Endothelial cell of umbilical vein (primary cell): Measurements from ENCODE around the gene SEMA4C. TPM values are rescaled to one million over a fixed set of nuclear protein-coding genes. Genes with fewer than 3 reads are reported as not detected.

ENCODE experiments used
- BruUV-seq: library from RNA; stranded (reverse); fragments of 400-500 nt; replicated peaks from 2 replicates; lab custom pipeline; 2021; lab: Mats Ljungman, UMichigan
- CTCF ChIA-PET: fragments of 300-600, 350-600 bp; sonication (Branson Sonifier 250); formaldehyde crosslinking; loops from one replicate; lab custom pipeline; 2021; ENCODE audit warnings: antibody characterized with exemption, inconsistent platforms; lab: Charles Lee
- POLR2A ChIA-PET: fragments of 300-600, 350-600 bp; sonication (Branson Sonifier 250); formaldehyde crosslinking; loops from one replicate; lab custom pipeline; 2021; ENCODE audit warnings: antibody characterized with exemption, inconsistent platforms; lab: Charles Lee
- DNase-seq: peaks from one replicate; pipeline ENCODE4 v3.0.0-alpha.2; 2011; ENCODE audit warnings: low read depth, low spot score
- FAIRE-seq: peaks from 2 replicates; lab custom pipeline; 2011; peaks lifted over from hg19 to GRCh38; lab: Jason Lieb, UNC
- H2AFZ ChIP-seq: 2 replicates; pipeline ENCODE4 v1.6.0; 2012; ENCODE audit warnings: low read depth, low read length, control low read depth, inconsistent platforms
- H3K27ac ChIP-seq: 2 replicates; pipeline ENCODE4 v1.5.1; 2011; ENCODE audit warnings: low read depth, mild to moderate bottlenecking, control low read depth, low read length, moderate library complexity; ENCODE audit not compliant: insufficient read depth
- H3K27me3 ChIP-seq, 2 experiments: 2 replicates each; pipeline versions ENCODE4 v1.6.0 to v1.6.1; 2011; ENCODE audit warnings: low read length in 2 of 2, mixed read lengths in 1 of 2; ENCODE audit not compliant: control insufficient read depth in 2 of 2, insufficient read depth in 2 of 2
- H3K36me3 ChIP-seq, 2 experiments: 2 replicates in 1 of 2; 3 replicates in 1 of 2; pipeline ENCODE4 v1.5.1; 2011; ENCODE audit warnings: low read length in 2 of 2, mild to moderate bottlenecking in 1 of 2, moderate library complexity in 1 of 2; ENCODE audit not compliant: control insufficient read depth in 2 of 2, insufficient read depth in 2 of 2; ENCODE audit errors: extremely low read depth in 1 of 2
- H3K4me1 ChIP-seq: 3 replicates; pipeline ENCODE4 v1.5.1; 2011; ENCODE audit warnings: mild to moderate bottlenecking, low read length; ENCODE audit not compliant: control insufficient read depth, insufficient read depth; ENCODE audit errors: extremely low read depth
- H3K4me2 ChIP-seq: 2 replicates; pipeline ENCODE4 v1.6.1; 2011; ENCODE audit warnings: low read length, control low read depth, mixed read lengths; ENCODE audit not compliant: insufficient read depth
- H3K4me3 ChIP-seq, 3 experiments: fragments of 200-600 bp in 1 of 3; sonication (generic), shearing (Covaris generic) in 1 of 3; replicated peaks in 1 of 3; 2 replicates each; pipeline ENCODE4 v1.5.1; 2011 to 2016; ENCODE audit warnings: control low read depth in 3 of 3, low read length in 3 of 3, mild to moderate bottlenecking in 2 of 3, inconsistent platforms in 1 of 3, low read depth in 1 of 3, moderate library complexity in 1 of 3; ENCODE audit not compliant: insufficient read depth in 1 of 3
- H3K79me2 ChIP-seq: 2 replicates; pipeline ENCODE4 v1.6.0; 2012; ENCODE audit warnings: low read length, inconsistent platforms; ENCODE audit not compliant: control insufficient read depth, insufficient read depth
- H3K9ac ChIP-seq: replicated peaks from 2 replicates; pipeline ENCODE3; 2011; ENCODE audit warnings: low read length, control low read depth; ENCODE audit not compliant: insufficient read depth; ENCODE audit errors: extremely low read depth
- H3K9me1 ChIP-seq: replicated peaks from 3 replicates; pipeline ENCODE4 v1.6.0; 2011; ENCODE audit warnings: mild to moderate bottlenecking, low read length; ENCODE audit not compliant: control insufficient read depth, insufficient read depth; ENCODE audit errors: extremely low read depth
- H3K9me3 ChIP-seq: replicated peaks from 2 replicates; pipeline ENCODE4 v1.5.1; 2012; ENCODE audit warnings: low read length, inconsistent platforms; ENCODE audit not compliant: control insufficient read depth, insufficient read depth
- H4K20me1 ChIP-seq: replicated peaks from 2 replicates; pipeline ENCODE3; 2011; ENCODE audit warnings: mild to moderate bottlenecking, low read length; ENCODE audit not compliant: control insufficient read depth, insufficient read depth; ENCODE audit errors: extremely low read depth
- EZH2 ChIP-seq: IDR thresholded peaks from 2 replicates; pipeline ENCODE4 v1.6.1; 2012; ENCODE audit warnings: borderline replicate concordance, low read depth, mild to moderate bottlenecking, moderate library complexity, low read length, inconsistent platforms; ENCODE audit not compliant: severe bottlenecking
- FOS ChIP-seq: IDR thresholded peaks from 2 replicates; pipeline ENCODE4 v1.6.1; 2011; ENCODE audit warnings: mild to moderate bottlenecking, low read length, moderate library complexity, borderline replicate concordance; ENCODE audit not compliant: insufficient read depth
- GATA2 ChIP-seq: IDR thresholded peaks from 2 replicates; pipeline ENCODE4 v1.7.0; 2011; ENCODE audit warnings: low read depth, mild to moderate bottlenecking, moderate library complexity, mixed read lengths, low read length; ENCODE audit not compliant: insufficient read length, insufficient read depth
- JUN ChIP-seq: IDR thresholded peaks from 2 replicates; pipeline ENCODE4 v1.6.1; 2011; ENCODE audit warnings: borderline replicate concordance, low read depth; ENCODE audit not compliant: insufficient read length, insufficient read depth
- MAX ChIP-seq: IDR thresholded peaks from 2 replicates; pipeline ENCODE4 v1.6.1; 2011; ENCODE audit not compliant: insufficient read depth, insufficient read length
- MYC ChIP-seq: IDR thresholded peaks from one replicate; pipeline ENCODE4 v1.6.1; 2011; ENCODE audit warnings: mild to moderate bottlenecking, low read depth, low read length
- POLR2A ChIP-seq: IDR thresholded peaks from 2 replicates; pipeline ENCODE4 v1.6.1; 2012; ENCODE audit warnings: low read depth, mild to moderate bottlenecking, control low read depth, low read length
- POLR2AphosphoS5 ChIP-seq: IDR thresholded peaks from 2 replicates; pipeline ENCODE4 v1.6.1; 2012; ENCODE audit warnings: low read depth, mild to moderate bottlenecking, control low read depth, low read length, moderate library complexity; ENCODE audit not compliant: insufficient read depth
- dilution Hi-C: fragments of 300-500 bp; cut with MboI; formaldehyde crosslinking; loops from one replicate; pipeline ENCODE4 v1.15.0; 2019; ENCODE audit warnings: low sequenced_read_pairs; ENCODE audit not compliant: extremely low pct_ligation_motif_present
- intact Hi-C: fragments of 100-400 bp; cut with micrococcal nuclease; formaldehyde crosslinking; loops from one replicate; pipeline ENCODE4 v1.10.0; 2022
- polyA plus RNA-seq, 4 experiments: library from polyadenylated mRNA; depleted of rRNA in 3 of 4; stranded (reverse) in 3 of 4; unstranded in 1 of 4; fragments of >200 nt; gene quantifications; 2 replicates each; pipeline versions ENCODE4 v1.2.1 to v1.2.3, GENCODE V29; 2011 to 2012; ENCODE audit warnings: missing spikeins in 1 of 4
- total RNA-seq: library from RNA; stranded (reverse); gene quantifications from 2 replicates; pipeline ENCODE4 v1.2.3, GENCODE V29; 2021
- TF ChIP-seq, protein P1 (sequence below), 2 donors: IDR thresholded peaks; 1 replicate in 1 of 2; 2 replicates in 1 of 2; pipeline ENCODE4 v1.5.1; 2011; ENCODE audit warnings: low read length in 2 of 2, mild to moderate bottlenecking in 2 of 2, moderate library complexity in 2 of 2, control low read depth in 1 of 2, inconsistent platforms in 1 of 2, low read depth in 1 of 2; ENCODE audit not compliant: insufficient read depth in 1 of 2; ENCODE audit errors: extremely low read depth in 1 of 2

The SEMA4C gene
- total and polyA plus RNA-seq, 2 donors (not counting 3 experiments of a cell fraction or from before 2014, with no cell fraction given), result 16.4 to 17.3 TPM

DNA sequence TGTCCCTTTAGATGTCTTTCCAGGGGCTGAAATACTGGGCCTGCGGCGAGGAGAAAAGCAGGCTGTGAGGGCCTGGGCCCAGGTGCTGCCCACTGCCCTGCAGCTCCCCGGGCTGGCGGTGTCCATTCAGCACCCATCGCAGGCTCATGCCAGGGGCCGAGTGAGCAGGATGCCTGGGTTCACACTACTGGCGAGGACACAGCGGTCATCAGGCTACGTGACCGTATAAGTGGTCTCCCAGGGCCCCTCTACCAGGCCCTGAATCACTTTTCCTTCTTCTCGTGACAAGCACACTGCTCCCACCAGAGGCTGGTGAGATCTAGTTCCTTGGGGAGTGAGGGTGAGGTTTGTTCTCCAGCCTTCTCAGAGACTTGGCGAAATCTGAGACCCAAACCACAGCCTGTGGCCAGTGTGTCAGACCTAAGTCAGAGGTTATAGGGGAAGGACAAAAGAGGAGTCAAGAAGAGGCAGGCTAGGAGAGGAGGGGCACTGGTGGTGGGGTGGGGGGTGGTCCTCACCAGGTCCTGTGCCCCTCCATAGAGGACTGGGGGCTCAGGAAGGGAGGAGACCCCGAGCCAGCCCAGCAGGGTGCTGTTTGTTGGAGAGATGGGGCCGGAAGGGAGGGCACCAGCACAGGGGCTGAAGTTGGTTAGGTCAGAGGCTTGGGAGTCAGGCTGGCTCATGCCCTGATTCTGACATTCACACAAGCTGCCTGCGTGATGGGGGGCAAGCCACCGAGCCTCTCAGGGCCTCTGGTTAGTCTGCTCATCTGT, 6.6 kb upstream of the SEMA4C start:
- ChIA-PET POLR2A (no interaction called here), CTCF (no interaction called here)
- H3K4me2 ChIP-seq, result no peak overlapping the region
- TF ChIP-seq JUN (no peak), EZH2 (no peak), POLR2AphosphoS5 (no peak), MYC (no peak), FOS (no peak), GATA2 (no peak), MAX (no peak), POLR2A (no peak)
- TF ChIP-seq, protein P1, sequence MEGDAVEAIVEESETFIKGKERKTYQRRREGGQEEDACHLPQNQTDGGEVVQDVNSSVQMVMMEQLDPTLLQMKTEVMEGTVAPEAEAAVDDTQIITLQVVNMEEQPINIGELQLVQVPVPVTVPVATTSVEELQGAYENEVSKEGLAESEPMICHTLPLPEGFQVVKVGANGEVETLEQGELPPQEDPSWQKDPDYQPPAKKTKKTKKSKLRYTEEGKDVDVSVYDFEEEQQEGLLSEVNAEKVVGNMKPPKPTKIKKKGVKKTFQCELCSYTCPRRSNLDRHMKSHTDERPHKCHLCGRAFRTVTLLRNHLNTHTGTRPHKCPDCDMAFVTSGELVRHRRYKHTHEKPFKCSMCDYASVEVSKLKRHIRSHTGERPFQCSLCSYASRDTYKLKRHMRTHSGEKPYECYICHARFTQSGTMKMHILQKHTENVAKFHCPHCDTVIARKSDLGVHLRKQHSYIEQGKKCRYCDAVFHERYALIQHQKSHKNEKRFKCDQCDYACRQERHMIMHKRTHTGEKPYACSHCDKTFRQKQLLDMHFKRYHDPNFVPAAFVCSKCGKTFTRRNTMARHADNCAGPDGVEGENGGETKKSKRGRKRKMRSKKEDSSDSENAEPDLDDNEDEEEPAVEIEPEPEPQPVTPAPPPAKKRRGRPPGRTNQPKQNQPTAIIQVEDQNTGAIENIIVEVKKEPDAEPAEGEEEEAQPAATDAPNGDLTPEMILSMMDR (IDR thresholded peaks at IDR 0.05; ENCODE audit: extremely low read depth in 1 of 2, insufficient read depth in 1 of 2, low read depth in 1 of 2, low read length in 2 of 2), result no peak
- DNase-seq (no peak), FAIRE-seq (no peak)
- no peaks in the 10 kb centered on the region for H3K9me3 ChIP-seq
- no TSS peak for BruUV-seq
- H4K20me1 ChIP-seq, result no peaks in the 10 kb centered on the region
- dilution Hi-C loops (no loop called here), intact Hi-C loops (no loop called here)
- H3K27ac ChIP-seq, result no peak overlapping the region
- no peak overlapping the region for H2AFZ ChIP-seq
- peaks cover 4% of the 10 kb centered on the region for H3K4me1 ChIP-seq
- no peaks in the 10 kb centered on the region for H3K79me2 ChIP-seq
- H3K9me1 ChIP-seq, result no peaks in the 10 kb centered on the region
- no peak overlapping the region for H3K4me3 ChIP-seq
- peaks cover 0 to 2% of the 10 kb centered on the region in 2 experiments for H3K27me3 ChIP-seq
- no peak overlapping the region for H3K9ac ChIP-seq
- H3K36me3 ChIP-seq, result no peaks in the 10 kb centered on the region
